BE2C (cell line): Measurements from ENCODE around the gene PCDHB12.

Source experiments
- DNase-seq: peaks from one replicate; pipeline ENCODE4 v3.0.0-alpha.2; 2020
- H3K27me3 ChIP-seq: fragments of 250-450 bp; sonication (Bioruptor Pico); 2 replicates; pipeline ENCODE4 v1.5.1; 2020; ENCODE audit warnings: mild to moderate bottlenecking
- H3K36me3 ChIP-seq: fragments of 250-450 bp; sonication (Bioruptor Pico); 2 replicates; pipeline ENCODE4 v1.5.1; 2020; ENCODE audit warnings: mild to moderate bottlenecking
- H3K4me1 ChIP-seq: fragments of 250-450 bp; sonication (Bioruptor Pico); 2 replicates; pipeline ENCODE4 v1.5.1; 2020
- H3K4me3 ChIP-seq: 2 replicates; pipeline ENCODE4 v1.5.1; 2011; ENCODE audit warnings: low read depth, low read length
- H3K9me3 ChIP-seq: fragments of 250-450 bp; sonication (Bioruptor Pico); 2 replicates; pipeline ENCODE4 v1.5.1; 2020
- CTCF ChIP-seq: IDR thresholded peaks from 2 replicates; pipeline ENCODE4 v1.5.1; 2012; ENCODE audit warnings: mild to moderate bottlenecking, low read depth, low read length

The PCDHB12 gene

GRCh38 chr5:141261238-141261546, 52.7 kb downstream of the PCDHB12 start:
- H3K36me3 ChIP-seq: no peaks in the 10 kb centered on the region
- no peak overlapping the region for H3K4me3 ChIP-seq
- DNase-seq: no peak
- no peaks in the 10 kb centered on the region for H3K27me3 ChIP-seq
- no peak for TF ChIP-seq CTCF
- no peaks in the 10 kb centered on the region for H3K4me1 ChIP-seq
- peaks cover 17% of the 10 kb centered on the region for H3K9me3 ChIP-seq
